ENCODE data around the gene ZNF474. TPM values are rescaled to one million over a fixed set of nuclear protein-coding genes. Genes with fewer than 3 reads are reported as not detected.

Gene ZNF474
- total and polyA plus RNA-seq, 2 of the 4 experiments (the other 2 are of a cell fraction) = 0.24 to 0.54 TPM

DNA sequence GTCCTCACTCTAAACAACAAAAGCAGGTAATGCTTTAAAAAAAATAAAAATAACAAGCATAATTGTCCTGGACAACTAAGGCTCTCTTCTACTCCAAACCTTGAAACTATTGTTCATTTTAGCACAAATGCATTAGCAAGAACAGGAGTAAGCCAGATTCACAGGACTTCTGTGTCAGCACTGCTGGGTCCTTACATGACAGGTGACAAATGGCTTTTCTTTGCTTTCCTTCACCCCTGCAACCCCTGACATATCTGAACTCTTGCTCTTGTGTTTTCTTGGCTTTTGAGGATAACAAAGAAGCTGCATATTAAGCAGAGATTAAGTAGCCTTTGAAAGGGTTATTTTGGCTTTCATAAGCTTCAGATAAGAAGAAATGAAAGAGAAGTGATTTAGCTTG lies 71.1 kb downstream of the ZNF474 start:
- H3K79me1 ChIP-seq (ENCODE audit: low read depth in 1 of 2, low read length in 2 of 2) = no peaks in the 10 kb centered on the region
- dilution Hi-C loops (cut with HindIII; ENCODE audit: low sequenced_read_pairs, unreplicated experiment) = no loop called here
- H4K91ac ChIP-seq (ENCODE audit: insufficient read depth, low read depth, low read length) = no peak overlapping the region
- H4K5ac ChIP-seq (ENCODE audit: low read depth, low read length) = no peak overlapping the region
- no peaks in the 10 kb centered on the region for H3K36me3 ChIP-seq (ENCODE audit: control insufficient read depth, insufficient read depth, low read length)
- no peak overlapping the region for H3K4me2 ChIP-seq (ENCODE audit: low read depth, low read length)
- ChIA-PET CTCF (interaction anchor here (0.6 to 2.2 kb wide), 3 partner anchors 92 to 385 kb away, joined by 3 to 11 read pairs (median 4); no protein-coding TSS in a partner anchor), POLR2A (ENCODE audit: unreplicated experiment) (no interaction called here)
- no peak overlapping the region for H3K27ac ChIP-seq (ENCODE audit: insufficient read depth, low read length)
- no peak overlapping the region for H3K23ac ChIP-seq (ENCODE audit: low read depth, low read length)
- in situ Hi-C loops (cut with MboI; ENCODE audit: low sequenced_read_pairs) = loop anchor here (5.0 kb wide), 1 partner anchor 212 kb away; no protein-coding TSS in a partner anchor
- no peaks in the 10 kb centered on the region for H3K9me3 ChIP-seq (ENCODE audit: control insufficient read depth, insufficient read depth, low read length)
- intact Hi-C loops (cut with micrococcal nuclease) = no loop called here
- H3K56ac ChIP-seq (ENCODE audit: extremely low read depth, insufficient read depth, low read length) = no peak overlapping the region
- ATAC-seq (ENCODE audit: low read depth) (no peak), DNase-seq (no peak)
- H2BK5ac ChIP-seq (ENCODE audit: low read depth, low read length, poor library complexity, severe bottlenecking) = no peak overlapping the region
- TF ChIP-seq NFE2L2 (IDR thresholded peaks at IDR 0.05; ENCODE audit: low read depth, low read length) (no peak), FOS (IDR thresholded peaks at IDR 0.05; ENCODE audit: low read depth, low read length) (no peak)
- no peak overlapping the region for H4K8ac ChIP-seq (ENCODE audit: low read depth in 2 of 2, low read length in 2 of 2)
- no peak overlapping the region for H2AFZ ChIP-seq (replicated peaks; ENCODE audit: low read length, poor library complexity)
- H3K9me1 ChIP-seq (ENCODE audit: insufficient read depth, low read length) = no peaks in the 10 kb centered on the region
- no peak overlapping the region for H2AK9ac ChIP-seq (replicated peaks; ENCODE audit: low read depth, low read length, poor library complexity)
- H3K4ac ChIP-seq (ENCODE audit: low read depth, low read length) = no peak overlapping the region
- no peaks in the 10 kb centered on the region for H3K4me1 ChIP-seq (ENCODE audit: control insufficient read depth, insufficient read depth, low read length)
- no peaks in the 10 kb centered on the region for H4K20me1 ChIP-seq (ENCODE audit: insufficient read depth, low read length)
- BruUV-seq (replicated peaks) = no TSS peak
- no peak overlapping the region for H3K9ac ChIP-seq (ENCODE audit: low read depth, low read length)
- H2BK20ac ChIP-seq (ENCODE audit: low read depth, low read length) = no peak overlapping the region
- H3K18ac ChIP-seq (ENCODE audit: low read depth, low read length) = no peak overlapping the region
- no peak overlapping the region for H2BK120ac ChIP-seq (ENCODE audit: low read depth, low read length)
- H3K27me3 ChIP-seq (ENCODE audit: control insufficient read depth, insufficient read depth, low read length) = peaks cover 9% of the 10 kb centered on the region
- H2BK15ac ChIP-seq (ENCODE audit: low read depth, low read length) = no peak overlapping the region
- H3K4me3 ChIP-seq (ENCODE audit: insufficient read depth, low read depth, low read length) = no peak overlapping the region
- H2AK5ac ChIP-seq (ENCODE audit: low read depth, low read length) = no peak overlapping the region
- H3K14ac ChIP-seq (replicated peaks; ENCODE audit: low read depth, low read length) = no peak overlapping the region
